ENCODE results near the gene SUB1.
"Not testable (repeated sequence)": the region's sequence is repeated elsewhere in the genome, so short reads cannot be mapped to it uniquely, and the experiment has no call there.

The SUB1 gene

GRCh38 chr5:32551865-32552264 lies 33.5 kb upstream of the SUB1 start:
- no CpG with 5 or more reads among the region's 2 CpGs for WGBS (ENCODE audit: extremely low coverage, insufficient coverage, low lambda C conversion rate)

GRCh38 chr5:32552491-32552890 lies 32.9 kb upstream of the SUB1 start:
- H3K56ac ChIP-seq (ENCODE audit: low read length); H2BK15ac ChIP-seq (replicated peaks; ENCODE audit: low read depth); H3K18ac ChIP-seq (ENCODE audit: low read length); H4K5ac ChIP-seq (ENCODE audit: low read length); DNase-seq; H3K27ac ChIP-seq (ENCODE audit: low read depth, low read length); H3K23ac ChIP-seq (ENCODE audit: low read length); H3K9ac ChIP-seq (ENCODE audit: low read length); H4K8ac ChIP-seq (ENCODE audit: low read depth, low read length); H2BK5ac ChIP-seq (ENCODE audit: low read length); H3K79me2 ChIP-seq (ENCODE audit: control insufficient read depth, insufficient read depth, low read length); H3K4me3 ChIP-seq (ENCODE audit: low read length); H2AK5ac ChIP-seq (ENCODE audit: low read length); H3K4me2 ChIP-seq (ENCODE audit: low read length); H3K36me3 ChIP-seq (ENCODE audit: control insufficient read depth, insufficient read depth, low read length); H3K27me3 ChIP-seq (ENCODE audit: insufficient read depth, low read length, poor library complexity); H3K4ac ChIP-seq (ENCODE audit: low read depth, low read length); H3K4me1 ChIP-seq (ENCODE audit: control insufficient read depth, low read depth, low read length); H3K79me1 ChIP-seq (ENCODE audit: low read length); H2BK120ac ChIP-seq (ENCODE audit: low read depth, low read length): not testable (repeated sequence)
- no CpG with 5 or more reads among the region's 6 CpGs for whole genome bisulfite sequencing (ENCODE audit: extremely low coverage, insufficient coverage, low lambda C conversion rate)

More at GRCh38 chr5:32551865-32552264, 33.5 kb upstream of the SUB1 start:
- Histone ChIP-seq H3K4me3 (ENCODE audit: low read length) (no peak overlapping the region), H3K79me1 (ENCODE audit: low read length) (no peaks in the 10 kb centered on the region), H2AK5ac (ENCODE audit: low read length) (no peak overlapping the region), H3K36me3 (ENCODE audit: control insufficient read depth, insufficient read depth, low read length) (no peaks in the 10 kb centered on the region), H3K27ac (ENCODE audit: low read depth, low read length) (no peak overlapping the region), H3K9ac (ENCODE audit: low read length) (no peak overlapping the region), H3K4ac (ENCODE audit: low read depth, low read length) (no peak overlapping the region), H3K18ac (ENCODE audit: low read length) (no peak overlapping the region), H3K56ac (ENCODE audit: low read length) (no peak overlapping the region), H3K4me2 (ENCODE audit: low read length) (no peak overlapping the region), H3K27me3 (ENCODE audit: insufficient read depth, low read length, poor library complexity) (no peaks in the 10 kb centered on the region), H3K79me2 (ENCODE audit: control insufficient read depth, insufficient read depth, low read length) (no peaks in the 10 kb centered on the region), H2BK15ac (replicated peaks; ENCODE audit: low read depth) (no peak overlapping the region), H2BK120ac (ENCODE audit: low read depth, low read length) (no peak overlapping the region), H3K4me1 (ENCODE audit: control insufficient read depth, low read depth, low read length) (no peaks in the 10 kb centered on the region), H2BK5ac (ENCODE audit: low read length) (no peak overlapping the region), H4K5ac (ENCODE audit: low read length) (no peak overlapping the region), H4K8ac (ENCODE audit: low read depth, low read length) (no peak overlapping the region), H3K23ac (ENCODE audit: low read length) (no peak overlapping the region)
- no peak for DNase-seq

GRCh38 chr5:32552936-32553335 lies 32.4 kb upstream of the SUB1 start:
- no peaks in the 10 kb centered on the region for H3K4me1 ChIP-seq (ENCODE audit: control insufficient read depth, low read depth, low read length)
- no peak overlapping the region for H3K56ac ChIP-seq (ENCODE audit: low read length)
- no peaks in the 10 kb centered on the region for H3K79me1 ChIP-seq (ENCODE audit: low read length)
- no peak overlapping the region for H3K18ac ChIP-seq (ENCODE audit: low read length)
- H2BK120ac ChIP-seq (ENCODE audit: low read depth, low read length): no peak overlapping the region
- no peak overlapping the region for H3K23ac ChIP-seq (ENCODE audit: low read length)
- H3K4me3 ChIP-seq (ENCODE audit: low read length): no peak overlapping the region
- no peak overlapping the region for H3K4me2 ChIP-seq (ENCODE audit: low read length)
- H3K4ac ChIP-seq (ENCODE audit: low read depth, low read length): no peak overlapping the region
- no peak overlapping the region for H3K9ac ChIP-seq (ENCODE audit: low read length)
- DNase-seq: no peak
- H4K8ac ChIP-seq (ENCODE audit: low read depth, low read length): no peak overlapping the region
- H3K27ac ChIP-seq (ENCODE audit: low read depth, low read length): no peak overlapping the region
- H3K27me3 ChIP-seq (ENCODE audit: insufficient read depth, low read length, poor library complexity): no peaks in the 10 kb centered on the region
- H3K79me2 ChIP-seq (ENCODE audit: control insufficient read depth, insufficient read depth, low read length): no peaks in the 10 kb centered on the region
- no peak overlapping the region for H2BK15ac ChIP-seq (replicated peaks; ENCODE audit: low read depth)
- H2AK5ac ChIP-seq (ENCODE audit: low read length): no peak overlapping the region
- no peak overlapping the region for H2BK5ac ChIP-seq (ENCODE audit: low read length)
- no peaks in the 10 kb centered on the region for H3K36me3 ChIP-seq (ENCODE audit: control insufficient read depth, insufficient read depth, low read length)
- no peak overlapping the region for H4K5ac ChIP-seq (ENCODE audit: low read length)
- no CpG with 5 or more reads among the region's 10 CpGs for WGBS (ENCODE audit: extremely low coverage, insufficient coverage, low lambda C conversion rate)

GRCh38 chr5:32554181-32554780 lies 31.1 kb upstream of the SUB1 start:
- H3K56ac ChIP-seq (ENCODE audit: low read length); H3K18ac ChIP-seq (ENCODE audit: low read length); H3K27ac ChIP-seq (ENCODE audit: low read depth, low read length); H3K4me1 ChIP-seq (ENCODE audit: control insufficient read depth, low read depth, low read length); H3K4me3 ChIP-seq (ENCODE audit: low read length); H3K36me3 ChIP-seq (ENCODE audit: control insufficient read depth, insufficient read depth, low read length); H3K9ac ChIP-seq (ENCODE audit: low read length); H3K79me2 ChIP-seq (ENCODE audit: control insufficient read depth, insufficient read depth, low read length); H2BK15ac ChIP-seq (replicated peaks; ENCODE audit: low read depth); H3K4ac ChIP-seq (ENCODE audit: low read depth, low read length); H2BK5ac ChIP-seq (ENCODE audit: low read length); H3K4me2 ChIP-seq (ENCODE audit: low read length); H3K79me1 ChIP-seq (ENCODE audit: low read length); DNase-seq; H4K5ac ChIP-seq (ENCODE audit: low read length); H3K23ac ChIP-seq (ENCODE audit: low read length); H2BK120ac ChIP-seq (ENCODE audit: low read depth, low read length); H2AK5ac ChIP-seq (ENCODE audit: low read length); H3K27me3 ChIP-seq (ENCODE audit: insufficient read depth, low read length, poor library complexity); H4K8ac ChIP-seq (ENCODE audit: low read depth, low read length): not testable (repeated sequence)
- WGBS (ENCODE audit: extremely low coverage, insufficient coverage, low lambda C conversion rate): no CpG with 5 or more reads among the region's 2 CpGs

GRCh38 chr5:32556543-32556942 lies 28.8 kb upstream of the SUB1 start:
- no CpG with 5 or more reads among the region's 6 CpGs for WGBS (ENCODE audit: extremely low coverage, insufficient coverage, low lambda C conversion rate)

GRCh38 chr5:32559411-32559810 lies 25.9 kb upstream of the SUB1 start:
- no peak for DNase-seq
- H3K56ac ChIP-seq (ENCODE audit: low read length): no peak overlapping the region
- H3K18ac ChIP-seq (ENCODE audit: low read length): no peak overlapping the region
- H4K8ac ChIP-seq (ENCODE audit: low read depth, low read length): no peak overlapping the region
- H3K27me3 ChIP-seq (ENCODE audit: insufficient read depth, low read length, poor library complexity): no peaks in the 10 kb centered on the region
- H2BK120ac ChIP-seq (ENCODE audit: low read depth, low read length): no peak overlapping the region
- no peak overlapping the region for H2BK15ac ChIP-seq (replicated peaks; ENCODE audit: low read depth)
- no peak overlapping the region for H2AK5ac ChIP-seq (ENCODE audit: low read length)
- no peaks in the 10 kb centered on the region for H3K36me3 ChIP-seq (ENCODE audit: control insufficient read depth, insufficient read depth, low read length)
- H3K23ac ChIP-seq (ENCODE audit: low read length): no peak overlapping the region
- H3K27ac ChIP-seq (ENCODE audit: low read depth, low read length): no peak overlapping the region
- no peak overlapping the region for H3K4ac ChIP-seq (ENCODE audit: low read depth, low read length)
- no peak overlapping the region for H4K5ac ChIP-seq (ENCODE audit: low read length)
- H3K4me1 ChIP-seq (ENCODE audit: control insufficient read depth, low read depth, low read length): no peaks in the 10 kb centered on the region
- H3K4me3 ChIP-seq (ENCODE audit: low read length): no peak overlapping the region
- no peak overlapping the region for H3K4me2 ChIP-seq (ENCODE audit: low read length)
- H3K9ac ChIP-seq (ENCODE audit: low read length): no peak overlapping the region
- H3K79me2 ChIP-seq (ENCODE audit: control insufficient read depth, insufficient read depth, low read length): no peaks in the 10 kb centered on the region
- no peak overlapping the region for H2BK5ac ChIP-seq (ENCODE audit: low read length)
- H3K79me1 ChIP-seq (ENCODE audit: low read length): no peaks in the 10 kb centered on the region

More at GRCh38 chr5:32556543-32556942, 28.8 kb upstream of the SUB1 start:
- H2BK15ac ChIP-seq (replicated peaks; ENCODE audit: low read depth); H3K23ac ChIP-seq (ENCODE audit: low read length); H2BK120ac ChIP-seq (ENCODE audit: low read depth, low read length); H3K36me3 ChIP-seq (ENCODE audit: control insufficient read depth, insufficient read depth, low read length); H3K9ac ChIP-seq (ENCODE audit: low read length); H3K27ac ChIP-seq (ENCODE audit: low read depth, low read length); H3K4ac ChIP-seq (ENCODE audit: low read depth, low read length); H4K5ac ChIP-seq (ENCODE audit: low read length); H3K4me3 ChIP-seq (ENCODE audit: low read length); H3K79me1 ChIP-seq (ENCODE audit: low read length); H2AK5ac ChIP-seq (ENCODE audit: low read length); H3K27me3 ChIP-seq (ENCODE audit: insufficient read depth, low read length, poor library complexity); H3K56ac ChIP-seq (ENCODE audit: low read length); H3K4me1 ChIP-seq (ENCODE audit: control insufficient read depth, low read depth, low read length); H3K18ac ChIP-seq (ENCODE audit: low read length); H3K79me2 ChIP-seq (ENCODE audit: control insufficient read depth, insufficient read depth, low read length); H4K8ac ChIP-seq (ENCODE audit: low read depth, low read length); H3K4me2 ChIP-seq (ENCODE audit: low read length); H2BK5ac ChIP-seq (ENCODE audit: low read length); DNase-seq: not testable (repeated sequence)

All from mesendoderm (in vitro differentiated cells).